OCI-LY3 (cell line): ENCODE measurements around the gene LTBP1.

ENCODE experiments used
- H2AFZ ChIP-seq: fragments of 200-600, 300-600 bp; shearing (Covaris generic); 2 replicates; pipeline ENCODE4 v1.6.0; 2014; ENCODE audit warnings: antibody characterized with exemption, low read depth, low read length
- H3K27ac ChIP-seq: fragments of 200-600, 300-600 bp; sonication (generic); 2 replicates; pipeline ENCODE4 v1.5.1; 2014; ENCODE audit warnings: mild to moderate bottlenecking, low read length, moderate library complexity, mixed read lengths
- H3K27me3 ChIP-seq: fragments of 200-600, 300-600 bp; sonication (generic); 2 replicates; pipeline ENCODE4 v1.6.1; 2014; ENCODE audit warnings: low read depth, low read length, mixed read lengths
- H3K36me3 ChIP-seq: fragments of 200-600, 300-600 bp; sonication (generic); replicated peaks from 2 replicates; pipeline ENCODE3; 2014; ENCODE audit warnings: low read depth, low read length, mixed read lengths
- H3K4me1 ChIP-seq: fragments of 300-600, 200-600 bp; sonication (generic); 2 replicates; pipeline ENCODE4 v1.6.1; 2014; ENCODE audit warnings: low read length, mixed read lengths
- H3K4me2 ChIP-seq: fragments of 200-600, 300-600 bp; sonication (generic); 2 replicates; pipeline ENCODE4 v1.6.1; 2014; ENCODE audit warnings: low read length, mixed read lengths
- H3K4me3 ChIP-seq: fragments of 300-600, 200-600 bp; sonication (generic); 2 replicates; pipeline ENCODE4 v1.5.1; 2014; ENCODE audit warnings: antibody characterized with exemption, mild to moderate bottlenecking, low read length, moderate library complexity
- H3K79me2 ChIP-seq: fragments of 300-600, 200-600 bp; shearing (Covaris generic); 2 replicates; pipeline ENCODE4 v1.6.1; 2014; ENCODE audit warnings: mild to moderate bottlenecking, low read length, mixed read lengths
- H3K9ac ChIP-seq: fragments of 300-600, 200-600 bp; shearing (Covaris generic); 2 replicates; pipeline ENCODE4 v1.6.0; 2014; ENCODE audit warnings: mild to moderate bottlenecking, low read length, moderate library complexity
- H3K9me3 ChIP-seq: fragments of 200-600, 300-600 bp; shearing (Covaris generic); 2 replicates; pipeline ENCODE4 v1.6.1; 2014; ENCODE audit warnings: low read length, mixed read lengths; ENCODE audit not compliant: insufficient read depth
- H4K20me1 ChIP-seq: fragments of 200-600, 300-600 bp; sonication (generic); 2 replicates; pipeline ENCODE4 v1.6.1; 2016; ENCODE audit warnings: low read length, mixed read lengths; ENCODE audit not compliant: insufficient read depth
- EZH2phosphoT487 ChIP-seq: fragments of 200-600 bp; shearing (Covaris generic); IDR thresholded peaks from 2 replicates; pipeline ENCODE4 v1.6.1; 2018; ENCODE audit warnings: antibody characterized with exemption, mixed run types, low read depth
- TF ChIP-seq, protein P1 (sequence below): fragments of 200-600, 300-600 bp; sonication (generic); IDR thresholded peaks from 2 replicates; pipeline ENCODE4 v1.5.1; 2014; ENCODE audit warnings: antibody characterized with exemption, low read length, low read depth

LTBP1 gene

DNA sequence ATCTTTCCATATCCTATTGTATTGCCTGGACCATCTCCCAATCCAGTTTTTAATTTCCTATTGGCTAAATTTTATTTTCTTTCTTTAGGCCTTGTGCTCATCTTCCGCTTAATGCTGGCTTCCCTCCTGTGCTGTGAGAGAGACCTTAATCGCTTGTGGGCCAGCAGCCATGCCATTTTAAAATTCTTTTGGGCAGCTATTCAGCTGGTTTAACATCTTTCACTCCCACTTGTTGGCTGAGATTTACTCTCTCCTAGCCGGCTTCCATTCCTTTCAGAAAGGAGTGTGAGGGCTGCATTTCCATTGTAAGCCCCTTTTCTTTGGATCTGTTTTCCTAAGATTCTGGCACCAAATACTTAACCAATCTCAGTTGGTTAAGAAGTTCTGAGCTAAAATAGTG lies 388.8 kb downstream of the LTBP1 start:
- TF ChIP-seq, protein P1, sequence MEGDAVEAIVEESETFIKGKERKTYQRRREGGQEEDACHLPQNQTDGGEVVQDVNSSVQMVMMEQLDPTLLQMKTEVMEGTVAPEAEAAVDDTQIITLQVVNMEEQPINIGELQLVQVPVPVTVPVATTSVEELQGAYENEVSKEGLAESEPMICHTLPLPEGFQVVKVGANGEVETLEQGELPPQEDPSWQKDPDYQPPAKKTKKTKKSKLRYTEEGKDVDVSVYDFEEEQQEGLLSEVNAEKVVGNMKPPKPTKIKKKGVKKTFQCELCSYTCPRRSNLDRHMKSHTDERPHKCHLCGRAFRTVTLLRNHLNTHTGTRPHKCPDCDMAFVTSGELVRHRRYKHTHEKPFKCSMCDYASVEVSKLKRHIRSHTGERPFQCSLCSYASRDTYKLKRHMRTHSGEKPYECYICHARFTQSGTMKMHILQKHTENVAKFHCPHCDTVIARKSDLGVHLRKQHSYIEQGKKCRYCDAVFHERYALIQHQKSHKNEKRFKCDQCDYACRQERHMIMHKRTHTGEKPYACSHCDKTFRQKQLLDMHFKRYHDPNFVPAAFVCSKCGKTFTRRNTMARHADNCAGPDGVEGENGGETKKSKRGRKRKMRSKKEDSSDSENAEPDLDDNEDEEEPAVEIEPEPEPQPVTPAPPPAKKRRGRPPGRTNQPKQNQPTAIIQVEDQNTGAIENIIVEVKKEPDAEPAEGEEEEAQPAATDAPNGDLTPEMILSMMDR, result no peak
- TF ChIP-seq EZH2phosphoT487, result no peak
- H3K4me3 ChIP-seq, result no peak overlapping the region
- no peaks in the 10 kb centered on the region for H3K36me3 ChIP-seq
- no peaks in the 10 kb centered on the region for H3K79me2 ChIP-seq
- 0 out of 2 replicates have a peak, but pooled peaks cover 4% of the 10 kb centered on the region for H3K27me3 ChIP-seq
- H3K9me3 ChIP-seq, result no peaks in the 10 kb centered on the region
- no peak overlapping the region for H3K9ac ChIP-seq
- peak overlapping the region; percentile 83; the same call in 1 of the 2 replicates for H2AFZ ChIP-seq
- 0 out of 2 replicates have a peak overlapping the region, but pooled peaks have one; percentile 62 for H3K4me2 ChIP-seq
- no peaks in the 10 kb centered on the region for H4K20me1 ChIP-seq
- peak overlapping the region; percentile 48; the same call in 1 of the 2 replicates for H3K27ac ChIP-seq
- peaks cover 16% of the 10 kb centered on the region for H3K4me1 ChIP-seq

DNA sequence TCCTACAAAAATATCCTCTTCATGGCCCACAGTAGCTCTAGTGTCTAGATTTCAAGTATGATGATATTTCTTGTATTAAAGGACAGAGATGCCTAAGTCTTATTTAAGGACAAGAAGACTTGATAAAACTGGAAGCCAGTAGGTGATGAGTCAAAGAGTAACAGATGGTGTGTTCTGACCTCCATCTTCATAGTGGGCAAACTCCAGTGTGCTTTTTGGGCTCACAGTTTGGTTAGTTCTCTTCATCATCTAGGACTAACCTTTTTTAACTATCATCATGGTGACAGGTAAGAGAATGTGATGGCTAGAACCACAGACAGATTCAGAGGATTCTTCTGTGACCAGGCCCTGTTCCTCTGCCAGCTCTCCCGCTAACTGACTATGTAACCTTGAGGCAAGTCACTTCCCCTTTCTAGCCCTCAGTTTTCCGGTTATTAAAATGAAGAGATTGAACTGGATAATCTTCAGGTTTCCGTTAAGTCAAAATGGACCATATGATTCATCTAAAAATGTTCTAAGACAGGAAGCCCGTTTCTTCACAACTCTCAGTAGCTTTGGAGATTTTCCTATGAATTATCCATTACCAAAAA lies 389.4 kb downstream of the LTBP1 start:
- H3K4me1 ChIP-seq, result peaks cover 16% of the 10 kb centered on the region
- H3K9me3 ChIP-seq, result no peaks in the 10 kb centered on the region
- peak overlapping the region; percentile 83 for H2AFZ ChIP-seq
- H3K4me3 ChIP-seq, result peak overlapping the region; percentile 44
- TF ChIP-seq, protein P1, result no peak
- TF ChIP-seq EZH2phosphoT487, result no peak
- peak overlapping the region; percentile 48 for H3K27ac ChIP-seq
- 0 out of 2 replicates have a peak, but pooled peaks cover 4% of the 10 kb centered on the region for H3K27me3 ChIP-seq
- peak overlapping the region; percentile 62 for H3K4me2 ChIP-seq
- no peaks in the 10 kb centered on the region for H3K79me2 ChIP-seq
- no peaks in the 10 kb centered on the region for H4K20me1 ChIP-seq
- no peaks in the 10 kb centered on the region for H3K36me3 ChIP-seq
- peak overlapping the region; percentile 13; the same call in 1 of the 2 replicates for H3K9ac ChIP-seq

DNA sequence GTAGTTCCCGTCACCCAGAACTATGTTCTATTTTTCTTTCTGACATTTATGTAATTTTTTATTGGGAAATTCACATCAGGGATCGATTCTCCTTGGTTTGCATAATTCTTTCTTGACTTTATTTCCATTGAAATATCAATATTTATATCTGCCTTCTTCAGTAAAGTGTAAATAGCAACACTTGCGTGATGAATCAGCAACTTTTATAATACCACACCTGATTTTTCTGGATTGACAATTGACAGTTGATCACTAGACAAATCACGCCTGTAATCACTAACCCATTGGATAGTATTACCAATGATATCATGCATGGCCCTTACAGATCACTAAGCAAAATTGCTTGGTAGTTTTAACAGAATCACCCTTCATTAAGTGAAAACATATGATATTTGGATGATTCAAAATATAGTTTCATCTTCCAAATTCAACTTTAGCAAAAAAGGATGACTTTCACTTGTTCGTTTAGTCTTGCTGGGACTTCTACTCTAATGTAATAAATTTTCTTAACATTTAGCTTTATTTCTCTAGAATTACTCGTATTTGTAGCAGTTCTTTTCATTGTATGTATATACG lies 390.7 kb downstream of the LTBP1 start:
- Histone ChIP-seq H3K27me3 (0 out of 2 replicates have a peak, but pooled peaks cover 4% of the 10 kb centered on the region), H3K36me3 (no peaks in the 10 kb centered on the region), H3K9me3 (no peaks in the 10 kb centered on the region), H3K4me1 (peaks cover 16% of the 10 kb centered on the region), H3K4me3 (no peak overlapping the region), H3K79me2 (no peaks in the 10 kb centered on the region), H3K4me2 (no peak overlapping the region), H3K27ac (no peak overlapping the region), H3K9ac (no peak overlapping the region), H2AFZ (no peak overlapping the region), H4K20me1 (no peaks in the 10 kb centered on the region)
- TF ChIP-seq, protein P1, result no peak
- TF ChIP-seq EZH2phosphoT487, result no peak

DNA sequence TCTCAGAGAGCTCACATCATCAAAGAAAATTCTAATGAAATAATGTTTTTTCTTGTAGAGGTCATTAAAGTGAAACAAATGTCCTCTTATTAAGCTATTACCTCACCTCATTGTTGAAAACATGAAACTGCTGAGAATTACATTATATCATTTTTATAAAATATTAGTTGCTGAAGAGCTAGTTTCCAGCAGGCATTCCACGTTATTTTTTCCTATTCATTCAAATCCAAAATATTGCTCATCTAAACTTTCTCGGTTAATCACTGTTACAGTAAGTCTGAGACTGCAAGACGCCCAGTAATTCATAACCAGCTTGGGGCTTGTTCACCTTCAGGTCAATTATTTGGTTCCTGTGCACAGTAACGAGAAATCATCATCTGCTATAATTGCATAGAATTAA lies 391.2 kb downstream of the LTBP1 start:
- no peaks in the 10 kb centered on the region for H3K36me3 ChIP-seq
- no peak overlapping the region for H3K4me3 ChIP-seq
- 0 out of 2 replicates have a peak, but pooled peaks cover 4% of the 10 kb centered on the region for H3K27me3 ChIP-seq
- H3K27ac ChIP-seq, result no peak overlapping the region
- no peaks in the 10 kb centered on the region for H3K79me2 ChIP-seq
- H2AFZ ChIP-seq, result no peak overlapping the region
- H3K4me2 ChIP-seq, result no peak overlapping the region
- peaks cover 16% of the 10 kb centered on the region for H3K4me1 ChIP-seq
- no peaks in the 10 kb centered on the region for H3K9me3 ChIP-seq
- TF ChIP-seq, protein P1, result no peak
- H4K20me1 ChIP-seq, result no peaks in the 10 kb centered on the region
- H3K9ac ChIP-seq, result no peak overlapping the region
